LNCaP clone FGC (cell line): ENCODE measurements around the gene PTPRE.

ENCODE experiments used
- DNase-seq: peaks from one replicate; pipeline ENCODE4 v3.0.0-alpha.2; 2011; ENCODE audit warnings: low read depth
- H3K4me3 ChIP-seq: 2 replicates; pipeline ENCODE4 v1.5.1; 2011; ENCODE audit warnings: mild to moderate bottlenecking, low read depth, low read length, control low read depth
- CTCF ChIP-seq: IDR thresholded peaks from 2 replicates; pipeline ENCODE4 v1.5.1; 2012; ENCODE audit warnings: mild to moderate bottlenecking; ENCODE audit not compliant: control insufficient read depth, insufficient read depth; ENCODE audit errors: extremely low read depth

Gene PTPRE

GRCh38 chr10:127875916-127876315, 31.0 kb upstream of the PTPRE start:
- TF ChIP-seq CTCF, result no peak
- DNase-seq, result no peak
- H3K4me3 ChIP-seq, result no peak overlapping the region

- H3K4me3 ChIP-seq, result no peak overlapping the region
- DNase-seq, result no peak
- TF ChIP-seq CTCF, result no peak
These were observed 29.8 kb upstream of the PTPRE start for GRCh38 chr10:127877116-127877515.

- no peak for TF ChIP-seq CTCF
- H3K4me3 ChIP-seq, result no peak overlapping the region
- DNase-seq, result no peak
These were observed 29.2 kb upstream of the PTPRE start for GRCh38 chr10:127877699-127878098.

- no peak for TF ChIP-seq CTCF
- no peak for DNase-seq
These were observed 28.3 kb upstream of the PTPRE start for GRCh38 chr10:127878475-127879055.

GRCh38 chr10:127880557-127880956, 26.3 kb upstream of the PTPRE start:
- no peak for DNase-seq
- no peak overlapping the region for H3K4me3 ChIP-seq
- TF ChIP-seq CTCF, result no peak

More at GRCh38 chr10:127878475-127879055, 28.3 kb upstream of the PTPRE start:
- H3K4me3 ChIP-seq, result no peak overlapping the region

GRCh38 chr10:127881262-127881661, 25.6 kb upstream of the PTPRE start:
- TF ChIP-seq CTCF, result no peak
- DNase-seq, result no peak
- H3K4me3 ChIP-seq, result no peak overlapping the region

GRCh38 chr10:127882391-127882790, 24.5 kb upstream of the PTPRE start:
- no peak for DNase-seq
- no peak for TF ChIP-seq CTCF

More at GRCh38 chr10:127882391-127882790, 24.5 kb upstream of the PTPRE start:
- no peak overlapping the region for H3K4me3 ChIP-seq
